NCI-H460 (cell line): ENCODE measurements around the gene UNC13B. TPM values are rescaled to one million over a fixed set of nuclear protein-coding genes. Genes with fewer than 3 reads are reported as not detected.
"Not testable (repeated sequence)": the region's sequence is repeated elsewhere in the genome, so short reads cannot be mapped to it uniquely, and the experiment has no call there.

Experiments used
- DNase-seq: peaks from one replicate; pipeline ENCODE4 v3.0.0-alpha.2; 2016; ENCODE audit warnings: low read depth; ENCODE audit errors: extremely low read depth
- polyA plus RNA-seq: library from polyadenylated mRNA; depleted of rRNA; stranded (reverse); fragments of >200 nt; gene quantifications from 2 replicates; pipeline ENCODE4 v1.2.3, GENCODE V29; 2014; cell fraction: nucleus; rRNA removed
- total RNA-seq: library from RNA; depleted of rRNA; stranded (reverse); fragments of >200 nt; shearing (Covaris generic); gene quantifications from 2 replicates; pipeline ENCODE4 v1.2.3, GENCODE V29; 2014; rRNA removed

The UNC13B gene
- total RNA-seq, result 7.2 and 7.7 TPM in 2 replicates
- polyA plus RNA-seq, result 4.7 and 6.4 TPM in 2 replicates

DNA sequence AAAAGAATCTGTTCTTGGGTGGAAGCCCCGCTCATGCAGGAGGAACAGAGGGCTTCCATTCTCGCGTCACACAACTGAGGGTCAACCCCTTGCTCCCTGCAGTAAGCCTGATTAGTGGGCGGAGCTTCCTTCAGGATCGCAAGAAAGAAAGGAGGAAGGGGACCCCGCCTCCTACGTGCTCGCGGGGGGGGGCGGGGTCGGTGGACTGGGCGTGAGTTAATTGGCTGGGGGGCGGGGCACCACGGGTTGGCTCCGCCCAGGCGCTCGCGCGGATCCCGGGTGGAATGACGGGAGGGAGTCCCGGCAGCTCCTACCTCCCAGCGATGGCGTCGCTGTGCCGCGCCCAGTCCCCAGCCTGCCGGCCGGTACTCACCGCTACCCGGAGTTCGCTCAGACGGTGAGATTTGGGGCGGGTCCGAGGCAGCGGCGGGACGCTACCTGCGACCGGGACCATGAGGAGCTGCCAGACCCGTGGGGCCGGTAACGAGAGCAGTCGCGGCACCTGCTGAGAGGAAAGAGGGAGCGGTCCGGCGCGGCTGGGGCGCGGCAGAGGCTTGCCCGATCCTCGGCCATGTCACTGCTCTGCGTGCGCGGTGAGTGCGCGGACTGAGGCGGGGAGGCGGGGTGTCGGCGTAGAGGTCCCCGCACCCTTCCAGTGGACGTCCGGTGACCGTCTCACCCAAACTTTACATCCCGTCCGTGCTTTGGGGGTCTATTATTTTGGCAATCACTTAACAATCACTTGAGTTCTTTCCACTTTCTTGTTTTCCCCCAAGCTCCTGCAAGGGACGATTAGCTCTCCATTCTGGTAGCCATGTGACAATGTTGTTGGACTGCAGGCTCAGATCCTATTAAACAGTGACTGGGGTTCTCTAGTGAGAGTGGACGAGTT is at the start of gene UNC13B:
Gene UNC13B, plus strand, starts transcription at position 297 of the 892 bp plus-strand sequence. Its CDS starts 275 bp downstream, at position 572.
- DNase-seq, result peak; percentile 86

DNA sequence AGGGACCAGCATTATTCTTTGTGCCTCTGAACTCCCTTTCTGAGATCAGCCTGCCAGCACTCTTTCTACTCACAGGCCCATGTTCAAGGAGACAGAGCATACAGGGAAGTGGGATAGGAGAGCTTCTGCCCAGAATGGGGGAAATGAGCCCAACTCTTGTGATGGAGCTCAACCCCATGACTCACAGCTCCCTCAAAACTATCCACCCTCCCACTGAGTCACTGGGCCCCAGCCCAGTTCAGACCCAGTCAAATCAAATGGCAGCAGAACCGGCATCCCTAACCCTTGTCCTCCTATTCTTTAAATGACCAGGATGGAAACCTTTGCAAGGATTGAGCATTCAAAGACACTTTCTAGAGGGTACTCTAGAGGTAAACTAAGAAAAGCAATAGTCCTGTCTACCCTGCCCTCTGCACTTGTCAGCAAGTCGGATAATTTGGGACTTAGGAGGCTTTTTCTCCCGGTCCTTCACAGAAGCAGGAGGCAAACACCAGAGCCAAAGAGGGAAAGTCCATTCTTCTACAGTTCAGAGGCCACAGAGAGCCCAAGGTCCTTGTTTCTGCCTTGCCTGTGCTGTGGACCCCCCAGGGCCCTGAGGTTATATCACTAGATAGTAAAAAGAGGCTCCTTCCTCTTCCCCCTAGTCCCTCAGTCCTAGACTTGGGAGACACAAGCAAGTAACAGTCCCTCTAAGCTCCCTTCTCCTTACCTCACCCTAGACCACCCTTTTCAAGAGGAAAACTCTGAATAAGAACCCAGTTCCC is 49.4 kb upstream of the UNC13B start:
- DNase-seq, result no peak

DNA sequence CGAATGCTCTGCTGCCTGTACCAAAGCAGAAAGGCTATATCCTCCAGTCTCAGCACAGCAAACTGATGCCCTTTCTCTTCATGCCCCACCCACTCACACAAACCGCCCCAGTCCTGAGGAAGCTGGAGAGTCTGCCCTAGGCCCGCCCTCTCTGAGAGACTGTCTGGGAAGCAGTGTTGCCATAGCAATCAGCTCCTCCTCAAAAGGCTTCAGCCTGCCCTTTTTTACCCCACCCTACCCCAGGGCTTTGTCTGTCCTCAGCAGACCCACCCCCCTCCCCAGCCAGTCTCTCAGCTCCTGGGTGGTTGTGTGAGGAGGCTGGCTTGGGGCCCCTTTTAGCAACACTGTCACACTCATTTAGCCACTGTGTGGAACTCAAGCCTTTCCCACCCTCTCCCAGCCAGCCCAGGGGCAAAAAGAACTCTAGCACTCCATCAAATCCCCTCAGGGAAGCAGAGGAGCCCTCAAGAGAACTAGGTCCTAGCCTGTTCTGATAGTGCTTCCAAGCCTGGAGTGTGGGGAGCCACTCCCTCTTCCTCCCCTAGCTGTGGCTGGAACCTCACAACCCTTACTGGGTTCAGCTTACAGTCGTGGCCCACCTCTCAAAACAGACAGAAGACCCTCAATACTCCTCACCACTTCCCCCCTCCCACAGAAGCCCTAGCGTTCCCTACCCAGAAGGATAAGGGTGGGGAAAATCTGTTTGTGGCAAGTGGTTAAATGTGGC is 47.5 kb upstream of the UNC13B start:
- peak; percentile 81 for DNase-seq

DNA sequence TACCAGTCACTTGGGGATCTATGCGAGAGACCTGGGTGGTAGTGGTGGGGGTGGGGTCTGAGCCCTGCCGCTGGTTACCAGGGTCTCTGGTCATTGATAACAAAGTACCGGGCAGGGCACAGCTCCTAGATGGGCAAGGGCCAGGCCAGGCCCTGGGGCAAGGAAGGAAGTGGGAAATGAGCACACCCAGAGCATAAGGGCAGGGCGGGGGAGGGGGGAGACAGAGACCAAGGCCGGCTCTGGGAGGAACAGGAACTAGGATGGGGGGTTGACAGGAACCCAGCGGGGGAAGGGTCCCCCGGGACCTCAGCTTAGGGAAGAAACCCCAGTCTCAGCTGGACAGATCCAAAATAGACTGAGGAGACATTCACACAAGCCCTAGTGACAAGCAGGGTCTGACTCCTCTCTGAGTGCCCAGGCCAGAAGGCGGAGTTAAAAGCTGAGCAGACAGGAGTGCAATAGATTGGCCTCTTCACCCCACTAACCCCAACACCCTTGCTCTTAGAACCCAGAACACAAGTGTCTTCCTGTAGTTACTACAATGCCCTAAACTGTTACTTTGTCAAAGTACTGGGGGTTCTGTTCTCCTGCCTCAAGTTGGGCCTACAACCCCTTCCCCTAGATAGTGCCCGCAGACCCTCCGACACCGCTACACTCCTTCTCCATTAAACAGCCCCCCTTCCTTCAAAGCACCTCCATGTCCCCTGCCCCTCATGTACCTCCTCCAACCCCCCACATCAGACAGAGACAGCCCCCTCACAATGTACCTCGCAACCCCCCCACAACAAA is 46.8 kb upstream of the UNC13B start:
- no peak for DNase-seq

DNA sequence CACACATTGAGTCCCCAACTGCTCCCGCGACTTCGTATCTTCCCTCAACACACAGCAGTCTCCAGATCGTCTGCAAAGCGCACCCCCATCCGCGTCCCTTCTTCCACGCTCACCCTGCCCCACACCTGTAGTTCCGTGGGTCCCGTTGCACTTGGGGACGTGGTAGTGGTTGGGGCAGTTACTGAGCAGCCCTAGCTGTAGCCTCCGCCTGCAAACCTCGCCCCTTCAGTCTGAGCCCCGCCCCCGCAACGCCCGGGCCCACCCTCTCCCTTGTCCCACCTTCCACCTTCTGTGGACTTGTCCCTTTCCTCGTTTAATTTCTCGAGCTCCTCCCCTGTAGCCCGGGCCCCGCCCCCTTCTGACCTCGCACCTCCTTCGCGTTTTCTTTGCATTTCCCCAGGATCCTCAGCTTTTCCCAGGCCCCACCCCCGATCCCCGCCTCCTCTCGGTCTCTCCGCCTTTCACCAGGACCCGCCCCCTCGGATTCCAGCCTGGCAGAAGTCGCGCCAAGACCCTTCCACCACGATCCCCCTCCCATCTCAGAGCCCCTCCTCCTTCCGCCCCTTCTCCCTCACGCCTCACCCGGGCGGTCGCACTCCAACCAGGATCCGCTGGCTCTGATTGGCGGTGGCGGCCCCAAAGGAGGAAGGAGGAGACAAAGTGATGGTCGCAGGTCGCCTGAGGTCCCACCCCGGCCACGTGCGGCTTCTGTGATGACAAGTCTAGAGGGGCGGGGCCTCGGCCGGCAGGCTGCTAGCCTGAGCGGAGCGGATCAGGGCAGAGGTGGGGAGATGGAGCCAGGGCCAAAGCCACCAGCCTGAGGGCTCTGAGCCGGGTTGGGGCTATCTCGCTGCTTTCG is 45.9 kb upstream of the UNC13B start, which contains the start of gene ATOSB:
Gene ATOSB, minus strand, starts transcription at position 183 of the 859 bp plus-strand sequence. CDS start 7,588 bp downstream, outside the sequence.
- peak; percentile 87 for DNase-seq

DNA sequence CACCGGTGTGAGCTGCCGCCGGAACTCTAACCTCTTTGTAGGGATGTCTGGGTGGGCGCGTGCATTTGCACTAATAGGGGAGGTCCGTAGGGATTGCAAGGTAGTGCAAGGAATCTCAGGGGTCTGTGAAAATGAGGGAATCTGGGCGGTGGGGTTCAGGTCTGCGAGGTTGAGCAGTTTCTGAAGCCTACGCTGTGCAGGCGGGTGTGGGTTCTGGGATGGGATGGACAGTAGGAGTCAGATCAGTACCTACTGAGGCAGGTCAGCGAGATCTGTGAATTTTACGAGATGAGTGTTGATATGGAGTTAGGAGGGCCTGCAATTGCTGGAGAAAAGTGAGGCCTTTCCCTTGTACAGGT is 45.3 kb upstream of the UNC13B start:
- DNase-seq, result no peak

DNA sequence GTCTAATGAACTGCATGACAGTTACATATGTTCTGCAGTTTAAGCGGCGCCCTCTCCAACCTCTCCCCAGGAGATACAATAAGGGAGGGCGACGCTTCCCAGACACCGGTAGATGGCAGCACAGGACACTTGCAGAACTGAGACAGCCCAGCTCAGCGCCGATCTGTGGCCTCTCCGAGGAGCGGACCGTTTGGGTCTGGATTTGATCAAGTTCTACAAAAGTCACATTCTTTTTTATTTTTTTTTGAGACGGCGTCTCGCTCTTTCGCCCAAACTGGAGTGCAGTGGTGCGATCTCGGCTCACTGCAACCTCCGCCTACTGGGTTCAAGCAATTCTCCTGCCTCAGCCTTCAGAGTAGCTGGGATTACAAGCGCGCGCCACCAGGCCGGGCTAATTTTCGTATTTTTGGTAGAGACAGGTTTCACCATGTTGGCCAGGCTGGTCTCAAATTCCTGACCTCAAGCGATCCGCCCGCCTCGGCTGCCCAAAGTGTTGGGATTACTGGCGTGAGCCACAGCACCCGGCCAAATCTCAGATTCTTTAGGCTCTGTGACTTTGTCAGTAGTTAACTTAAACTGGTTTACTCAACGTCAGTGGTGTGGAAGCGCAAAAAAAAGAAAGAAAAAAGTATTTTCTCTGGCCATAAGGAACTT is 44.8 kb upstream of the UNC13B start:
- peak; percentile 85 for DNase-seq

DNA sequence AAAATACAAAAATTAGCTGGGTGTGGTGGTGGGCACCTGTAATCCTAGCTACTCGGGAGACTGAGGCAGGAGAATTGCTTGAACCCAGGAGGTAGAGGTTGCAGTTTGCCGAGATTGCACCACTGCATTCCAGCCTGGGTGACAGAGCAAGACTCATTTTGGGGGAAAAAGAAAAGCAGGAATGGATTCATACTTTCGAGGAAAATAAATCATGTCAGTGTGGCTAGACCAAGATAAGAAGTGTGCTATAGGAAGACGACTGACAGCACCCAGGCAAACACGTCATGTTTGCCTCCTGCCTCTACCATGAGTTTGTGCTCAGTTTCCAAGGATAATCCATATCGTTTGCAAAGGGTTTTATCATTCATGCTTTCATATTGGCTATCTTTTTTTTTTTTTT is 26.9 kb upstream of the UNC13B start:
- DNase-seq, result no peak

DNA sequence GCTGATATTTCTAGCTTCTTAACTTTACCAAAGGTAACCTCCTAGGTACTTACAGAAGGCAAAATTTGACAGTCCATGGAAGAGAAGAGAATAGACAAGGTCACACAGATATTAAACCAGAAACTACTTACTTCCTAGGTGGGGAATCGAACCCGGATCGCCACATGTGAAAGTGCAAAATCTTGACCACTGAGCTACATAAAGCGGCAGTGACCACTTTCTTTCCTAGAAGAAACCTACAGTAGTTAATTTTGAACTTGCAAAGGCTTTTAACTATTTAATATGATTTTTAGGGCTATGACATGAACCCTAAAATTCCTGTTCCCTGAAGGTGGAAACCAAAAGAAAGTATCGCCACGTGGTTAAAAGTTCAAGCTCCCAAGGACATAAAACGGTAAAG is 25.8 kb upstream of the UNC13B start:
- no peak for DNase-seq

DNA sequence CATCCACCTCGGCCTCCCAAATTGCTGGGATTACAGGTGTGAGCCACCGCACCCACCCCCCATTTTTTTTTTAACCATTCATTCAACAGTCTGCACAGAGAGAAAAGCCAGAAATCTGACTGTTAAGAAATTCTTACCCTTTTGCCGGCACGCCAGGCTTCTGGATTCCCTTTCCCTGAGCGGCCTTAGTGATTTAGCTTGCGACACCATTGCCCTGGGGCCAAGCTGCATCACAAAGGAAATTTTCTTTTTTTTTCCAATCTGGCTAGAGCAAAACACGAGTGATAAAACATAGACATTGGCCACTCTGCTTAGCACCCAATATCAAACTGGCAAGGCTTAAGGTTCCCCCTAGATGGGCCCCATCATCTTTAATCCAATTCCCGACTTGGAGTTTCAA is 24.9 kb upstream of the UNC13B start:
- DNase-seq, result no peak

DNA sequence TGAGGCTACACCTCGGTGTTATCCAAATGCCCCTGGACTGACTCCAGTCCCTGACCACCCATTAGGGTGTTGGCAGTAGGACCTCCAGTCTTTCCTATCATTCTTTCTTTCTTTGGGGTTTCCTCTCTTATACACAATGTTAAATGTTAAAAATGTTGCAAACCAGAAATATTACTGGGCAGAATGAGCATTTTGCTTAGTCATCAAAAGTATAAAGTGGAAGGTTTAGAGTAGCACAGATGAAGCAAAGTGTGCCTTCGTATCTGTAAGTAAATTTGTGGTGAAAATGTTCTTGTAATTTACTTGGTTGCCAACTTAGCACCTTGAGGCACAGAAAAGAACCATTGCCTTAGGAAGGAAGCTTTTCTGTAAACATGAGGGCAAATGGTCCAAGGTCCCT is 21.7 kb upstream of the UNC13B start:
- DNase-seq, result no peak

DNA sequence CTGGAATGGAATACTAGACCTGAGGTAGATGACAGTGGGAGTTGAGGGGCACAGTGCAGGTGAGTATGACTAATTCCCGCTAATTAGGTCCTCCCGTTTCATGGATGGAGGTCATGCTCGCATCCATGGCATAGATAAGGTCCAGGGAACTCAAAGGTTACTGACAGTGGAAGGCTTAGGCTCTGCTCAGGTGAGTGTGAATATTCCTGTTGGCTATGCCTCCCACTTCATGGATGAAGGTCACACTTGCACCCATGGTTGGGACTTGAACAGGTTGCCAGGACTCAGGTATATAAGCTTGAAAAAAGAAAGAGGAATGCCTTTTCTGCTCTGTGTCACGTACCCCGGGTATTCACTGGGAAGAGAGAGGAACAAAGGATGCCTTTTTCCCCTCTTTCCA is 19.8 kb upstream of the UNC13B start:
- DNase-seq, result no peak

DNA sequence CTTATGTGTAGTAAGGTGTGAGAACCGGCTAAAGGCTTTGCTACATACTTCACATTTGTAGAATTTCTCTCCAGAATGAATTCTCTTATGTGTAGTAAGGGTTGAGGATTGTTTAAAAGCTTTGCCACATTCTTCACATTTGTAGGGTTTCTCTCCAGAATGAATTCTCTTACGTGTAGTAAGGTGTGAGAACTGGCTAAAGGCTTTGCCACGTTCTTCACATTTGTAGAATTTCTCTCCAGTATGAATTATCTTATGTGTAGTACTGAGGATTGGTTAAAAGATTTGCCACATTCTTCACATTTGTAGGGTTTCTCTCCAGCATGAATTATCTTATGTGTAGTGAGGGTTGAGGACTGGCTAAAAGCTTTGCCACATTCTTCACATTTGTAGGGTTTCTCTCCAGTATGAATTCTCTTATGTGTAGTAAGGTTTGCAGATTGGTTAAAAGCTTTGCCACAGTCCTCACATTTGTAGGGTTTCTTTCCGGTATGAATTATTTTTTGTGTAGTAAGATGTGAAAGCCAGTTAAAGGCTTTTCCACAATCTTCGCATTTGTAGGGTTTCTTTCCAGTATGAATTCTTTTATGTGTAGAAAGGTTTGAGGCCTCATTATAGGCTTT is 13.8 kb upstream of the UNC13B start:
- DNase-seq, result not testable (repeated sequence)

DNA sequence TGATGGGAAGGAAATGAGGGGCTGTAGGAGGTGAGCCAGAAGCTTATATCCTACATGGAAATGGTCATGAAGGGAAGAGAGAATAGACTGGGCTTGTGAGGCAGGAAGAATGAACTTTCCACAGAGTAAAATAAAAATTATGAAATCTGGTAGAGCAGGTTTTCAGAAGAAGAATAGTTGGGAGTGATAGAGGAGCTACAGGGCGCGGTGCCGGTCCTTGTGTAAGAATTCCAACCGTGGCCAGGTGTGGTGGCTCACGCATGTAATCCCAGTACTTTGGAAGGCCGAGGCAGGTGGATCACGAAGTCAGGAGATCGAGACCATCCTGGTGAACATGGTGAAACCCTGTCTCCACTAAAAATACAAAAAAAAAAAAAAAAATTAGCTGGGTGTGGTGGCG is 8.9 kb upstream of the UNC13B start:
- DNase-seq, result no peak

DNA sequence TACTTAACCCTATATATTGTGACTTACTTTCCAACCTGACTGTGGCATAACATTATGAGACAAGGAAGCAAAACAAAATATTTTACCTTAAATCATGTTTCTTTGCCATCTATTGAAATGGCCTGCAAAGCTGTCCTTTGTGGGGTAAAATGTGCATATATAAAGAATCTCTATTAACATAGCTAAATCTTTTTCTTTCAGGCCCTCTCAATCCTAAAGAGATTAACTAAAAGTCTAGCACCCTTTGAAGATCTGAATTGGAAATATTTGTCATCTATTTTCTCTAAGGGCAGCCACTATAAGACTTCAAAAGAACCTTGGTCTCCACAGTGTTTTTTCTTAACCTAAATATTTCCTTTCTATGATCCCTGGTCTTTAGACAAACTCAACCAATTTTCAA is 5.0 kb upstream of the UNC13B start:
- DNase-seq, result no peak

DNA sequence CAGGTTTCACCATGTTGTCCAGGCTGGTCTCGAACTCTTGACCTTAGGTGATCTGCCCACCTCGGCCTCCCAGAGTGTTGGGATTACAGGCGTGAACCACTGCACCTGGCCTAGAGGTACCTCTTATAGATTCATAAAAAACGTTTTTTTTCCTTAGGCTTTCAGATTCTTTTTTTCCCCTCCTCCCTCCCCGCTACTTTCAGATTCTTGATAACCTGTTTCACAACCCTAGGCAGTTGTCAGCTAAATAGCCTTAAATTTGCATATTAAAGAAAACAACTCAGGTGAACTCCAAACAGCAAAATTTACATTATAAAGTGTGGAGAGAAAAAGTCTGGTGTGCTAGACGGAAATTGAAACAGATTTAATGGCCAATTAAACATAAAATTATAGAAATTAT is 4.0 kb upstream of the UNC13B start:
- DNase-seq, result not testable (repeated sequence)

DNA sequence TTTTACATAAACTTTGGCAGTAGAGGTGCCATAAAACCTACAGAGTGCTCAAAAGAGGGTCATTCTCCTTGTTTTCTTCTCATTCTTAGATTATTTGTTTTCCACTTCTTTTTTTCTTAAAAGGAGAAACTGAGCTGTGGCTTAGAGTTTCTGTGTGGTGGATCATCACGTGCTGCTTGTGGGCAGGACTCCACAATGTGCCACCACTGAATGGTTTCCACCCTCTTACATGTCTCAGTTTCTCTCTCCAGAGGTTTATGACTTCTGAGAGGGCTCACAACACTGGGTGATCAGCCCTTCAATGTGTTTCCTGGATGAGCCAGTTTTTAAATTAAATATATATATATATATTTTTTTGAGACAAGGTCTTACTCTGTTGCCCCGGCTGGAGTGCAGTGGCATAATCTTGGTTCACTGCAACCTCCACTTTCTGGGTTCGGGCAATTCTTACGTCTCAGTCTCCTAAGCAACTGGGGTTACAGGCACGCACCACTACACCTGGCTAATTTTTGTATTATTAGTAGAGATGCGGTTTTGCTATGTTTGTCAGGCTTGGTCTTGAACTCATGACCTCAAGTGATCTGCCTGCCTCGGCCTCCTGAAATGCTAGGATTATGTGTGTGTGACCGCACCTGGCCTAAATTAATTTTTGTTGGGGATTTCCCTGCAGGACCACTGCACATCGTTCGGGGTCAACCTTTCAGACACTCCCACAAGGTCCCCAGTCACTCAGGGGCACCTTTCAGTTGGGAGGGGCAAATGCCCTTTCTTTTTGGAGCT is 3.1 kb upstream of the UNC13B start:
- no peak for DNase-seq
